Inferior parietal cortex (tissue), 1 donor: ENCODE measurements around the gene RHBDL1.
"Not testable (repeated sequence)": the region's sequence is repeated elsewhere in the genome, so short reads cannot be mapped to it uniquely, and the experiment has no call there.

Experiments
- DNase-seq: peaks from one replicate; pipeline ENCODE4 v3.0.0-alpha.2; 2016; ENCODE audit errors: extremely low spot score

RHBDL1 gene

DNA sequence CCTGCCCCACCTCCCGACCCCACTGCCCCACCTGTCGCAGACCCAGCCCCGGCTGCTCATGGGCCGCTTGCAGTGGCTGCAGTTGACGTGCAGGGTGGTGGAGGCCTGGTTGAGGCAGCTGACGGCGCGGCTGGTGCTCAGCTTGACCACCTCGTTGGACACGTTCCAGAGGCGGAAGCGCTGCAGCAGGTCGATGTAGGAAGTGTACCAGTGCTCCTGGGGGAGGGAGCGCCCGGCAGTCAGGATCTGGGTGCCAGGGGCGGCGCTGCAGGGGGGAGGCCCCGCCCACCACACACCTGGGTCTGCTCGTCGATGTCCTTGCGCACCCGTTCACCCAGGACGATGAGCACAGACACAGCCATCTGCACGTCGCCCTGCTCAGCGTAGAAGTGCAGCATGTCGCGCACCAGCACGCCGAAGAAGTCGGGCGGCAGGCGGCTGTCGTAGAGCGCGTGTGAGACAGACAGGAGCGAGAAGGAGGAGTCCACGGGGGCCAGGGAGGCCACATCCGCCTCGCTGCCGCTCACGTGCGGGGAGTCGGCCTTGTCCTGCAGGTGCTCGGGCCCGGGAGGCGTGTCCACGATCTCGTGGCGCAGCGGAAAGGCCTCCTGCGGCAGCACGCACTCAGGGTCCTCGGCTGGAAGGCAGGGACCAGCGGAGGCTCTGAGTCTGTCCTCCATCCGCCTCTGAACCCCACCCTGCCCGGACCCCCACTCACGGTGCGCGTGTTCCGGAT, 9.7 kb downstream of the RHBDL1 start:
- no peak for DNase-seq

DNA sequence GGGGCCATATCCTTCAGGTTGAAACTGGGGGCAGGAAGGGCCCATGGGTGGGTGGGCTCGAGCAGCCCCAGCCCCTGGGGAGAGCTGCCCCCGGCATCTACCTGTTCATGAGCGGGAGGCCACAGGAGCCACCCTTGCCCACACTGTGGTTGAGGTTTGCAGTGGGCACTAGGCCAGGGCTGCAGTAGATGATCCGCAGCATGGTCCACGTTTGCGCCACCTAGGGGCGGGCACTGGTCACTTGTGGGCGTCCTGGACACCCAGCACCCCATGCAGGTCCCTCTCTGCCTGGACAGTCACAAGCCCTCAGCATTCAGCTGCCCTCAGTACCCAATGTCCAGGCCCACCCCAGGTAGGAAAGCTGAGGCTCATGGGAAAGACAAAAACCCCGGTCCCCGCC, 10.5 kb downstream of the RHBDL1 start:
- DNase-seq: no peak

DNA sequence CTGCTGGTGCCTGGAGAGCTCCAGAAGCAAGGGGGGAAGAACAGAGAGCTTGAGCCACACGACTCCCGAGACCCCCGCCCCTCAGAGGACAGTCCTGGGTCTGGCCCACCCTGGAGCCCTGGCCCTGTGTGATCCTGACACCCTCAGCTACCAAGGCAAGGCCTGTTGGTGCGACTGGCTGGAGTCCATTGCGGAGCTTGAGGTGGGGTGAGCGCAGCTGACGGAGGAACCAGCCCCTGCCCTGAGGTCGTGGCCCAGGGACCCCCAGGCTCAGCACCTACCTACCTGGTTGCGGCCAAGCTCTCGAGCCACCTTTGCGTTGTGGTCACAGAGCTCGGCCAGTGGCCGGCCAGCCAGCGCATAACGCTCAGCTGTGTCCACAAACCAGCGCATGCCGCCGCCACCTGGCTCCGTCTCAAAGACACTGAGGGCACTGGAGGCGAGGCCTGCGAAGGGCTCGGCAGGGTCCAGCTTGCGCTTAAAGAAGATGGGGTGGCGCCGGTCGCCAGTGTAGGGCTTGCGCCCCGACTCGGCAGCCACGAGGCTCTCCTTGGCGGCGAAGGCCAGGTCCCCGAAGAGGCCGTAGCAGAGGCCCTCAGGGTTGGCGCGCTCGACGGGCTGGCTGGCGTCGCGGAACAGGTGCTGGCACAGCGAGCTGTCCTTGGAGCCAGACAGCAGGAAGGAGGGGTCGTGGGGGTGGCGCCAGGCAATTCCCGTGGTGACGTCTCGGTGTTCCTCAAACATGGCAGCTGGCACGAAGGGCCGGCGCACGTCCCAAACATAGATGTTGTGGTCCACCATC, 11.2 kb downstream of the RHBDL1 start:
- no peak for DNase-seq

DNA sequence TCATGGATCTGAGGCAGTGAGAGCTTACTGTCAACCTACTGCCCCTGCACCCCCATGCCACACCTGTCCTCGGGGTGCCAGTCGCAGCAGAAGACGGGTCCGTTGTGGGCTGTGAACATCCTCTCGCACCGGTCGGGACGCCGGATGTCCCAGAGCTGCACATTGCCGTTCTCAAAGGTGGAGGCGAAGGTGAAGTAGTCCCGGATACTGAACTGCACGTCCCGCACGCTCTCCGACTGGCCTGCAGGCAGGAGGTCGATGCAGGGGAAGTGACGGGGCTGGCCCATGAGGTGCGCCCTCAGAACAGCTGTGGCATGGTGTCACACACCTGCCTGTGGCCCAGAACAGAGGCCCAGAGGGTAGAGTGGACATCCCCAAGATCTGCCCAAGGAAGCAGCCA, 12.0 kb downstream of the RHBDL1 start:
- DNase-seq: no peak

DNA sequence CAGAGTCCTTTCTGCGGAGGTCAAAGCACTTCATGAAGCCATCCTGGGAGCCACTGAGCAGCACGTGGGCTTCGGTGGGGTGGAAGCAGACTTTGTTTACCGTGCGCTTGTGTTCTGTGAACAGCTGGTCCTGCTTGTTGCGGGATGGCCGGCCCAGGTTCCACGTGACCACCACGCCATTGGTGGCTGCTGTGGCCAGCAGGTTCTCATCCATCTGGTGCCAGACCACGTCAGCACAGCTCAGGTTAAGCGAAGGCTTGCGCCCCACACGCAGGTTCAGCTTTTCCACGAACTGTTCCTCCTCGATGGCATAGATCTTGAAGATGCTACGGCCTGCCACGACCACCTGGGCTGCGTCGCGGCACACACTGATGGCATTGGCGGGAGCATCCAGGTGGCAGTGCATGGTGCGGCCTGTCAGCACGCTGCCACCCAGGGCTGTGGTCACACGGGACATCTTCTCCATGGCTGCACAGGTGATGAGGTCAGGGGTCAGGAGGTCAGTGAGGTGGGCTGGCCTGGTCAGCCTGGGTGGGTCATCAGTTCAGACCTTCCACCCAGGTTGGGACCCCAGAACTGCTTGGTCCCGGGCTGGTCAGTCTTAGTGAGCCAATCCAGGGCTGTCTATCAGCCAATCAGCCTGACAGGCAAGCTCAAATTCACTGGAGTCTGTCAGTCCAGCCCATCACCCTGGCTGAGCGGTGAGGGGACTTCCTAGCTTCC, 13.9 kb downstream of the RHBDL1 start:
- no peak for DNase-seq

DNA sequence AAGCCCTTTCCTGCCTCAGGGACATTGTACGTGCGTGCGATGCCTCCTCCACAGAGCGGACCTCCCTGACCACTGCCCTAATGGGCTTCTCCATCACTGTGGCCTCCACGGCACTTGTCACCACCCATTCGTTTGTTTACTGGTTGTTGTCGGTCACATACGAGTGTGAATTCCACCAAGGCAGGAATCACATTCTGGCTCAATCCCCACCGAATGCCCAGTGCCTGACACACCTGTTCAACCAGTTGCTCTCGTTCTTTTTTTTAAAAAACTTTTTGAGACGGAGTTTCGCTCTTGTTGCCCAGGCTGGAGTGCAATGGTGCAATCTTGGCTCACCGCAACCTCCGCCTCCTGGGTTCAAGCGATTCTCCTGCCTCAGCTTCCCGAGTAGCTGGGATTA, 15.8 kb downstream of the RHBDL1 start:
- DNase-seq: not testable (repeated sequence)

DNA sequence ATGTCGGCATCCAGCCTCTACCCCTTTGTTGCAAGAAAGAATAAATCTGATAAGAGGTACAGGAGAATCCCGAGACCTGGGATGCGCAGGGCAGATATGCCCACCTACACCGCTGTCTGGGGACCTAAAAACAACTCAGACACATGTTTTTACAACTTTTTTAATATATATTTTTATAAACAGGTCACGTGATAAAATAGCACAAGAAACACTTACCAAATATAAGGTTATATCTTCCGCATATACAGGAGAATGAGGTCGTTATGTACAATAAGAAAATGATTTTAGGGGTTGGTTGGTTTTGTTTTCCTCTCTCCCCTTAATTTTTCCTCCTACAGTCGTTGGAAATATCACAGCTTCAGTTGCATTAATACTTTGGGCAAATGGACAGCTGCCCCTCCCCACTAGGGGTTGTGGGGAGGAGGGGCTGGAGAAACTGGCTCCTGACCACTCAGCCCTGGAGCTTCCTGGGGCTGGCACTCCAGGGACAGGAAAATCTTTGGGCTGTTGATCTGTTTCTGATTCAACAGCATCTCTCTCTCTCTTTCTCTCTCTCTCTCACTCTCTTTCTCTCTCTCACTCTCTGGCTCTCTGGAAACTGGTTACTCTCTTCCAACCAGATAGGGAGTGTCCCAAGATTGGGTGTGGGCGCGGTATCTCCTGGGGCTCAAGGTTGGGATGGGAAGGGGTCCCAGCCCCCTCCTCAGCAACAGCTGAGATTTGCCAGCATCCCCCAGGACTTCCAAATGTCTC, 17.1 kb downstream of the RHBDL1 start:
- DNase-seq: no peak

DNA sequence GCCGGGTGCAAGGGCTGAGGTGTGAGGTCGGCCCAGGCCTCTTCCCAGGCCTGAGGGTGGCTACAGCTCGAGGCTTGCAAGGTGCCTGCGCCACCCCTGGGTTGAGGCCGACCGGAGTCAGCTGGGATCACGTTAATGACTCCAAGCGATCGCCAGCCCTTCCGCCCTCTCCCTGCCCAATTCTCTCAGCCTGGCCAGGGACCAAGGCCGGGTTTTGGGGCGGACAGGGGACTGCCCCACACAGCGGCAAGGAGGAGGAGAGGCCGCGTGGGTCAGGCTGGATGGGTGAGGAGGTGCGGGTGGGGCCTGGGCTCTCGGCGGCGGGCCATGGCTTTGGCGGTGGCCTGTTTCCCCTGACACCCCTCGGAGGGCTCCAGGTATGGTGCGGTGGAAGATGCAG, 17.9 kb downstream of the RHBDL1 start:
- DNase-seq: no peak

DNA sequence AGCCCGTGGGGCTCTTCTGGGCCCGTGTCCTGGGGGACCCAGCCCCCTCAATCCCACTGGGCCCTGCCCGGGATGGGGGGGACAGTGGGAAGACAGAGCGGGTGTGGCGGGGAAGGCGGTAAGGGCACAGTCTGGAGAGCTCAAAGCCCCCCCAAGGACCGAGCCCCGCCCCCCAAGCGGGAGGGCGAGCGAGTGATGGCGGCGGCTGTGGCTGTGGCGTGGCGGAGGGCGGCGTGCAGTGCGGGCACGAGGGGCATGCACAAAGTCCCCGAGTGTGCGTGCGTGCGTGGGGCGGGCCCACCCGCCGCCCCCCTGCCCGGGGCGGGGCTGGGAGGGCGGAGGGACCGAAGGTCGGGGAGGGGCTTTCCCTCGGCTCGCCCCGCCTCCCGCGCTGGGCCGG, 18.3 kb downstream of the RHBDL1 start:
- DNase-seq: no peak

DNA sequence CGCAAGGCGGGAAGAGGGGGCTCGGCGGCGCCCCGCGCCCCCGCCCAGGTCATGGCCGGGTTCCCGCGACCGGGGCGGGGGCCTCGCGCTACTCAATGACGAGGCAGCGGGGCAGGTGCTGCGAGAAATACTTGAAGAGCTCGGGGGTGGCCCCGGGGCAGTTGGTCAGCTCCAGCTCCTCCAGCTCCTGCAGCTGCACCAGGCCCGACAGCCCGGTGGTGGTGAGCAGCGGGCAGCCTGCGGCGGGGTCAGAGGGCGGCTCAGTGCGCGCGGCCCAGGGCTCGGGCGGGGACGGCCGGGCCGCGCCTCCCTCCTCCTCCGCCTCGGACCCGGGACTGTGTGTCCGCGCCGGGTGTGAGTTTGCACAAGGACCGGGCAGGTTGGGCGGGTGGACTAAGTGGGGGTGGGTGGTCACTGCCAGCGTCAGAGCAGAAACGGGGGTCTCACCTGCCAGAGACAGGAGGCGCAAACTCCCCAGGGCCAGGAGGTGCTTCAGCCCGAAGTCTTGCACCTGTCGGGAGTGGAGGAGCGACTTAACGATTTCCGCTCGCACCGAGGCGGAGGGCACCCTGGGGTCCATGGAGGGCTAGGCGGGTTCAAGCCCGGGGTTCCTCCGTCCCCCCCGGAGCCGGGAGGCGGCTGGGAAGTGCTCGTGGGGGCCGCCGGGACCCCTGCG, 18.9 kb downstream of the RHBDL1 start:
- no peak for DNase-seq

DNA sequence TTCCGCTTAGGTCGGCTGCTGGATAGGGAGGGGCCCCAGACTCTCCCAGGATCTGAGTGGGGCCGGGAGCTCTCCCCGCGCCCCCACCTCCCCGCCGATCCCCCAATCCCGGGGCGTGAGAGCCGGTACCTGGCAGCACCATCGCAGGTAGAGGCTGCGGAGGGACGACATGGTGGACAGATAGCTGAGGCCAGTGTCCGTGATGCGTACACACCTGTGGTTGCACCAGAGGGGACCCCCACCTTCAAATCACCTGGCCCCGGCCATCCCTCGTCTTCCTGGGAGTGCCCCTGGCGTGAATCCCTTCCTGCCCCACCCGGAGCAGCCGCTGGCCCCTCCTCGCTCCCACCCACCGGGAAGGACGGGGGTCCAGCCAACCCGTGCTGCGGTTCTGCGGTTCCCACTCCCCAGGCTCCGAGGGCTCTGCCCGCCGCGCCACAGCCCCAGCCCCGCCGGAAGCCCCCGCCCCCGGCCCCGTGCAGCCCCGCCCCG, 19.4 kb downstream of the RHBDL1 start:
- DNase-seq: no peak

DNA sequence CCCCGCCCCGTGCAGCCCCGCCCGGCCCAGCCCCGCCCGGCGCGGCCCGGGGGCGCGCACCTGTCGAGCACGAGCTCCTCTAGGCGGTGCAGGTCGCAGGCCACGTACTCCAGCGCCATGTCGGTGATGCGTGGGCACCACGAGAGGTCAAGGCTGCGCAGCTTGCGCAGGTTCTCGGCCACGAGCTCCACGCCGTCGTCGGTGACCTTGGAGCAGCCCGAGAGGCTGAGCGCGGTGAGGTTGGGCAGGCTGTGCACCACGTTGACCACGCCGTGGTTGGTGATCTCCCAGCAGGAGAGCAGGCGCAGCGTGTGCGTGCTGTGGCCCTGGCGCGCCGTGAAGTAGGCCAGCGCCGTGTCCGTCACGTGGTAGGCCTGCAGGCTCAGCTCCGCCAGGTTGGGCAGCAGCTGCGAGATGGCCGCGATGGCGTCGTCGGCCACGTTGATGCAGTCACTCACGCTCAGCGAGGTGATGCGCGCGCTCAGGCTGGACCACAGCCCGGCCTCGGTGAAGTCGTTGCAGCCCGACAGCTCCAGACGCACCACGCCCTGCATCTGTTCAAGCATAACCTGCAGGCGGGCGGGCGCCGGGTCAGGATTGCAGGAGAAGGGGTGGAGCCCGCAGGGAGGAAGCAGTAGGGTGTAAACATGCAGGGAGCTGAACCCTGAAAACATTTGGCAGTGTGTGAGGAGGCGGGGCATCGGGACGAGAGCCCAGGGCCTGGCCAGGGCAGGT, 20.1 kb downstream of the RHBDL1 start:
- no peak for DNase-seq

DNA sequence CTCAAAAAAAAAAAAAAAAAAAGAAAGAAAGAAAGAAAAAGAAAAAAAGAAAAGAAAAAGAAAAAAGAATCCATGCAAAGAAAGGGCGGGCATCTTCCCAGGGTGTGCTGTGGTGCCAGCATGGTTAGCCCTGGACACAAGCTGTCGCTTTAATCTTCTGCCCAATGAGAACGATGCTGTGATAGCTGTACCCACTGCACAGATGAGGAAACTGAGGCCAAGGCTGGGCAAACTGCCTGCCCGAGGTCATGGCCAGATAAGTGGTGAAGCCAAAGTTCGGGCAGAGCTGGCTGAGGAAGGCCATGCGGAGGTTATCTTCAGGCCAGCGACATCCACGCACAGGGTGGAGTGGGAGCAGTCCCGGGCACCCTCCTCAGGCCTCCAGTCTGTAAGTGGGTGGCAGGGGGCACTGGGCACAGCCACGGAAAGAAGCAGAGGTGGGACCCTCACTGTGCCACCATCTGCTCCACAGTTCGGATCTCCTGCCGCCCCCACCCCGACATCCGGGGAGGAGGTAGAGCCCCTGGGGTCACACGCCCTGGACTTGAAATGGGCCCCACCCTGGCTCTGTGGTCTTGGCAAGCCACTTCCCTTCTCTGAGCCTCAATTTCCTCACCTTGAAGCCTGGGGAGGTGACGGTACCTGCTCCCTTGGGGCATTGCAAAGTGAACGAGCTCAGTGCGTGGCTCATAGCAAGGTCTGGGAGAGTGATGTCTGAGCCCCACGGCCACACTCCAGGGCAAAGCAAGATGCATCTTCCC, 23.6 kb downstream of the RHBDL1 start:
- no peak for DNase-seq

DNA sequence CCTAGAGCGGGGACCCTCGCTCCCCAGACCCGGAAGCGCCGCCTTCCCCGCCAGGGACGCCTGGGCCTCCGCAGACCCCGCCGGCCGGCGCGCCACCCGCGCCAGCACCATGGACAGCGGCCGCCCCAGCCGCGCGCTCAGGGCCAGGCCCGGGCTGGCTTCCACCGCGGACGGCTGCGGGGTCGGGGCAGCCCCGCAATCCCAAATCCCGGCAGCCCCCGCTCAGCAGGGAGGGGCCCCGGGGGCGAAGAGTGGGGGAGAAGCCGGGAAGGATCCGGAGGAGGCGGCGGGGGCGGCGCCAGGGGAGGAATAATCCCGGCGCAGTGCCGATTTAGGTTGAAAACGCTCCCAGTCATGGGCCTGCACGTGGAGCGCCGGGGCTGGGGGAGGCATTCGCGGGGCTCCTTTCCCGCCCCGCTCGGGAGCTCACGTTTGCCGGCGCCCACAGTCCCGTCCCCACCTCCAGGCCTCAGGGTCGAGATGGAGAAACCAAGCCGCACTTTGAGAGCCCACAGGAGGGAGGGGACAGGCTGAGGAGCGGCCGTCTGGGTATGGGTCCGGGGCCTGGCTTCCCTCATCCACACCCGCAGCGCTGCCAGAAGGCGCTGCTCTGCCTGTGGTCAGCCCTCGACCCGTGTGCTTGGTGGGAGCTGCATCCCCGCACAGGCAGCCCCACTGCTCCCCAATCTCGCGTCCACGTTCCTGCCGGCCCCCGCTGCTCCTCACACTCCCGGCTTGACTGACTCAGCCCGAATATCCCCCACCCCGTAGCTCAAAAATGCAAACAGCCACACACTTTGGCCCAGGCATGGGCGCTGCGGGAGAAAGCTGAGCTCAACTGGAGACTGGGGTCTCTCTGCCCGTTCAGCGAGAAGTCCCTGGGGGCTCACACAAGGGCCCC, 25.5 kb downstream of the RHBDL1 start:
- DNase-seq: no peak

DNA sequence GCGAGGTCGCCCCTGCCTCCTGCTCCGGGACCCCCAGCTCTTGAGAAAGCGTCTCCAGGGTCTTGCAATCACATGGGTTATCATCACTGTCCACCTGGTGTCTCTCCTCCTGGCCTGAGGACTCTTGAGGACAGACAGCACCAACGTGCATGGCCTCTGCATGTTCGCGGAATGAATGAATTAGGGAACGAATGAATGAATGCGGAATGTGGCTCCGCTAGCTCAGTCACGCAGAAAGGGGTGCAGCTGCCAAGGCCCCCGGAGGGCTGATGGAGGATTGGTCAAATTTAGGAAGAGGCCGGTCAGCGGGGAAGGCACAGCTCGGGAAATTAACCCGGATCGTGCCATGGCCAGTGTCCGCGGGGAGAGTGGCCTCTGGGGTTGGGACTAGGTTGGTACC, 26.9 kb downstream of the RHBDL1 start:
- DNase-seq: no peak

DNA sequence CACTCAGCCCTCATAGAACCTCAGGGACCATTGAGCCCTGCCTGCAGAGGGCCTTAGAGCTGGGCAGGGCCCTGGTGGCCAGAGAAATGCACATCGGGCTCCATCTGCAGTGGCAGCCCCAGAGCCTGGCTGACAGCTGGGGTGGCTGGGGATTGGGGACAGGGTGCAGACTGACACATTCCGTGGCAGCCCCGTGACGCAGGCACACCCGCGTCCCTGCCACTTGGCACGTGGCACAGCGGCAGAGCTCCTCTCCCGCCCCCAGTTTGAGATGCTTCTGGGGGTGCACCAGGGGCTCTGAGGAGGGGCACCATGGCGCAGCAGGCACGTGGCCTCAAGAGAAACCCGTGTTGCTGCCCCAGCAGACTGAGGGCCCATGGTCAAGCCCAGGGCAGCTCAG, 27.9 kb downstream of the RHBDL1 start:
- DNase-seq: no peak

DNA sequence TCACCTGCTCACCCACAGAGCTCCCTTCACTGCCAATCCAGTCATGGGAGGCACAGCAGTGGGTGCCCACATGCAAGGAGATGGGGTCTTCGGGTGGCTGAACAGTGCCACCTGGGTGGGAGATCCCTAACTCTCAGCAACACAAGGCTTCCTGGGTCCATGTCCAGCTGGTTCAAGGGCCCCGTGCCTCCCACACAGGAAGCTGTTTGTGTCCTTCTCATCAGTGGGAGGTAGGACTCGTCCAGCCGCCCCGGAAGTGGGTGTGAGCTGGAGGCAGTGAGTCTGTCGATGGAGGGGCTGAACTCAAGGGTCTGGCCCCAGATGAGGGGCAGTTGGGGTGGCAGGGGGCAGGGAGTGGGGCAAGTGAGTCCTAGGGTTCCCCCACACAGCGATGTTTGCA, 28.6 kb downstream of the RHBDL1 start:
- DNase-seq: no peak

DNA sequence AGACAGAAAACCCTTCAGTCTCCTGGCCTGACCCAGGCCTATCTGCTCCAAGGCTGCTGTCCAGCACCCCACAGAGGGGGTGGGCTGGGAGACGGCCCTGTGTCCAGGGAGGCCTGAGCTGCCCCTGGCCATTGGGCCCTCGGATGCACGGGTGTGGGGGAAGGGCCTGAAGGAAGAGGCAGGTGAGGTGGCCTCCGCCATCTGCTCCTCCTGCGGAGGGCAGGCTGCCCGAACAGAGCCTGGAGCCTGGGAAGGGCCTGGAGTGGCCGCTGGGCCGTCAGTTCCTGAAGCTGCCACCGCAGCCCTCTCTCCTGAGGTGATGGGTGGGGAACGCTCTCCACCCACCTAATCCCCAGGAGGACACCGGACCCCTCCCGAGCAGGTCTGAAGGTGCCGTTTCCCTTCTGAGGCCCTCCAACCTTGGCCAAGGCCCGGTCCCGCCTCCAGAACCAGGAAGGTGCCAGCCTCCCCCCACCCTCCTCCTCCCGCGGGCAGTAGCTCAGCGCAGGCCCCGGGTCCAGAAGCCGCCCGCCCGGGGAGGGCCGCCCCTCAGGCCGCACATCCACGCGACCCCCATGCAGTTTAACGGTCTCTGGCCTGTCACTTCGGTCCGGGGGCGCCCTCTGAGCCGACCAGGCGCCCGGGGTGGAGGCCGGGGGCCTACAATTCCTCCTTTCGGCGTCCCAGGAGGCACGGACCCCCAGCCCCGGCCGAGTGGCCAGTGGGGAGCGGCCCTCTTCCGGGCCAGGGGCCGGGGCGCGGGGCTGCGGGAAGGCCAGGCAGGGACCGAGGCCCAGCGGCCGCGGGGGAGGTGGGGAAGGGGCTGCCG, 29.3 kb downstream of the RHBDL1 start:
- DNase-seq: no peak
